PC-9 (cell line): ENCODE results near the gene SLC15A2.

Experiments used
- CTCF ChIP-seq: fragments of 200-600 bp; sonication (generic); conservative IDR thresholded peaks from 2 replicates; pipeline ENCODE4 v1.6.1; 2017; ENCODE audit warnings: mixed run types, antibody characterized with exemption, mild to moderate bottlenecking, moderate library complexity
- EZH2 ChIP-seq: fragments of 200-600 bp; sonication (generic); IDR thresholded peaks from 2 replicates; pipeline ENCODE4 v1.8.0; 2017; ENCODE audit warnings: antibody characterized with exemption, low read depth

- TF ChIP-seq CTCF (no peak), EZH2 (no peak)
Observed at GRCh38 chr3:121951291-121951919, 57.2 kb downstream of the SLC15A2 start.
